ENCODE results near the gene ZNF160.

Gene ZNF160

GRCh38 chr19:53082929-53083328 lies 20.3 kb downstream of the ZNF160 start:
- TF ChIP-seq JUND (IDR thresholded peaks at IDR 0.05; ENCODE audit: low read depth): no peak
- DNase-seq (ENCODE audit: low read depth in 1 of 2, low spot score in 1 of 2): no peak
- in situ Hi-C loops (cut with HindIII; ENCODE audit: low pct_unique_long_range_greater_than_20kb, low sequenced_read_pairs): no loop called here

- in situ Hi-C loops (cut with HindIII; ENCODE audit: low pct_unique_long_range_greater_than_20kb, low sequenced_read_pairs): no loop called here
- no peak for TF ChIP-seq JUND (IDR thresholded peaks at IDR 0.05; ENCODE audit: low read depth)
Observed at GRCh38 chr19:53079313-53079924, 23.8 kb downstream of the ZNF160 start.

DNA sequence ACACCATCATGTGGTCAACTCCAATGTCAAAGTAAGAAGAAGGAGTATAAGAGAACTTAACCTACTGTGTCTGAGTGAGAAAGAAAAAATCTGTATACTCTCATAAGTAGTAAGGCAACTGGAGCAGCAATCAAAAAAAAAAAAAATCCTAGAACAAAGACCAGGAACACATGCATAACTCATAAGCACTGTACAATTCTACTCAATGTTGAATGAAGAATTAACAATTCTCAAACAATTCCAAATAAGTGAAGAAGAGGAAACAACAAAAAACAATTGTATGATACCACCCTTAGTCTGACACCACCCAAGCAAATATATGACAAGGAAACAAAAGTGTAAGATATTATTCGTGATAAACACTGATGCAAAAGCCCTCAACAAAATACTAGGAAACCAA lies 24.6 kb downstream of the ZNF160 start:
- TF ChIP-seq JUND (IDR thresholded peaks at IDR 0.05; ENCODE audit: low read depth): no peak
- in situ Hi-C loops (cut with HindIII; ENCODE audit: low pct_unique_long_range_greater_than_20kb, low sequenced_read_pairs): no loop called here
- DNase-seq (ENCODE audit: low read depth in 1 of 2, low spot score in 1 of 2): no peak

More at GRCh38 chr19:53079313-53079924, 23.8 kb downstream of the ZNF160 start:
- DNase-seq (ENCODE audit: low read depth in 1 of 2, low spot score in 1 of 2): no peak

DNA sequence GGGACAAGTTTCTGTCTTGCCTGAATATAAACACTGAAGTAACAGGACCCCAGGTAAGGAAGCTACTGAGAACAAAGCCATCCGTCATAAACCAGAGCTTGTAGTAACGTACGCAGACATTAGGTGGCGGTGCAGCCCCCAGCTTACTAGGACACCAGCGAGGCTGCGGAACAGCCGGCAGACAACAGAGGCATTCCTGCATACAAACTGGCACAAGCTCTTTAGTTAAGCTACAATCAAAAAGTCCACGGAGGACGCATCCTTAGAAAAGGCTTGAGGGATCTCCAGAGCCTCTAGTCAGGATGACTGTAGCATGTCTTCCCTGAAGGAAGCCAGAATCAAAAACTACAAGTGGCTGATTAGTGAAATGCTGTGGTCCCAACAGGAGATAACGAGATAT lies 26.2 kb downstream of the ZNF160 start:
- in situ Hi-C loops (cut with HindIII; ENCODE audit: low pct_unique_long_range_greater_than_20kb, low sequenced_read_pairs): no loop called here
- no peak for TF ChIP-seq JUND (IDR thresholded peaks at IDR 0.05; ENCODE audit: low read depth)
- peak; percentile 26 to 63 for DNase-seq (ENCODE audit: low read depth in 1 of 2, low spot score in 1 of 2)

DNA sequence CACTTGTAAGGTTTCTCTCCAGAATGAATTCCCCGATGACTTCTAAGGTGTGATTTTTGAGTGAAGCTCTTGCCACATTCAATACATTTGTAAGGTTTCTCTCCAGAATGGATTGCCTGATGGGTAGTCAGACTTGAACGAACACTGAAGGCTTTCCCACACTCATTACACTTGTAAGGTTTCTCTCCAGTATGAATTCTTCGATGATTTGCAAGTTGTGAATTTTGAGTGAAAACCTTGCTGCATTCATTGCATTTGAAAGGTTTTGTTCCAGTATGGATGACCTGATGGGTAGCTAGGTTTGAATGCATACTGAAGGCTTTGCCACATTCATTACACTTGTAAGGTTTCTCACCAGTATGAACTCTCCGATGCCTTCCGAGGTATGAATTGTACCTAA lies 34.4 kb downstream of the ZNF160 start:
- no peak for DNase-seq (ENCODE audit: low read depth in 1 of 2, low spot score in 1 of 2)
- in situ Hi-C loops (cut with HindIII; ENCODE audit: low pct_unique_long_range_greater_than_20kb, low sequenced_read_pairs): no loop called here
- TF ChIP-seq JUND (IDR thresholded peaks at IDR 0.05; ENCODE audit: low read depth): no peak

- TF ChIP-seq JUND (IDR thresholded peaks at IDR 0.05; ENCODE audit: low read depth): no peak
- in situ Hi-C loops (cut with HindIII; ENCODE audit: low pct_unique_long_range_greater_than_20kb, low sequenced_read_pairs): no loop called here
- no peak for DNase-seq (ENCODE audit: low read depth in 1 of 2, low spot score in 1 of 2)
Observed at GRCh38 chr19:53068199-53068598, 35.0 kb downstream of the ZNF160 start.

GRCh38 chr19:53057904-53058580 lies 45.2 kb downstream of the ZNF160 start:
- no peak for TF ChIP-seq JUND (IDR thresholded peaks at IDR 0.05; ENCODE audit: low read depth)
- in situ Hi-C loops (cut with HindIII; ENCODE audit: low pct_unique_long_range_greater_than_20kb, low sequenced_read_pairs): no loop called here
- peak; percentile 13 to 66 for DNase-seq (ENCODE audit: low read depth in 1 of 2, low spot score in 1 of 2)

GRCh38 chr19:53055117-53055516 lies 48.1 kb downstream of the ZNF160 start:
- in situ Hi-C loops (cut with HindIII; ENCODE audit: low pct_unique_long_range_greater_than_20kb, low sequenced_read_pairs): no loop called here
- no peak for TF ChIP-seq JUND (IDR thresholded peaks at IDR 0.05; ENCODE audit: low read depth)

GRCh38 chr19:53047379-53047778 lies 55.8 kb downstream of the ZNF160 start:
- DNase-seq (ENCODE audit: low read depth in 1 of 2, low spot score in 1 of 2): no peak
- in situ Hi-C loops (cut with HindIII; ENCODE audit: low pct_unique_long_range_greater_than_20kb, low sequenced_read_pairs): no loop called here
- no peak for TF ChIP-seq JUND (IDR thresholded peaks at IDR 0.05; ENCODE audit: low read depth)

More at GRCh38 chr19:53055117-53055516, 48.1 kb downstream of the ZNF160 start:
- DNase-seq (ENCODE audit: low read depth in 1 of 2, low spot score in 1 of 2): no peak

DNA sequence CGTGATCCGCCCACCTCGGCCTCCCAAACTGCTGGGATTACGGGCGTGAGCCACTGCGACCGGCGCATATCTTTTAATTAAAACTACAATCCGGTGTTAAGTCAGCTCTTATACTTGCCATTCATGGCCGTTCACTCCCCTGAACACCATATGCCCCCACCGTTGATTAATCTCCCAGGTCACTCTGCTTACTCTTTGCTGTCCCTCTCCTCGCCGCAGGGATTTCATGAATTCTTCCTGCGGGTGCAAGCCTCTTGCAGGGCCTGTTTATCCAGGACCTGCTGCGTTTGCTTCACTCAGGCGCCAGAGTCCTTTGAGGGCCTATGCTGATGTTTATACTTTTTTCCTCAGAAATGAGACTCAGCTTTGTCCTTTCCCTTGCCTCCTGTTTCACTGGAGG lies 57.7 kb downstream of the ZNF160 start:
- in situ Hi-C loops (cut with HindIII; ENCODE audit: low pct_unique_long_range_greater_than_20kb, low sequenced_read_pairs): no loop called here
- no peak for TF ChIP-seq JUND (IDR thresholded peaks at IDR 0.05; ENCODE audit: low read depth)
- peak in 1 of 2 experiments; percentile 64 for DNase-seq (ENCODE audit: low read depth in 1 of 2, low spot score in 1 of 2)

GRCh38 chr19:53041366-53041765 lies 61.9 kb downstream of the ZNF160 start:
- TF ChIP-seq JUND (IDR thresholded peaks at IDR 0.05; ENCODE audit: low read depth): no peak
- DNase-seq (ENCODE audit: low read depth in 1 of 2, low spot score in 1 of 2): no peak
- in situ Hi-C loops (cut with HindIII; ENCODE audit: low pct_unique_long_range_greater_than_20kb, low sequenced_read_pairs): no loop called here

DNA sequence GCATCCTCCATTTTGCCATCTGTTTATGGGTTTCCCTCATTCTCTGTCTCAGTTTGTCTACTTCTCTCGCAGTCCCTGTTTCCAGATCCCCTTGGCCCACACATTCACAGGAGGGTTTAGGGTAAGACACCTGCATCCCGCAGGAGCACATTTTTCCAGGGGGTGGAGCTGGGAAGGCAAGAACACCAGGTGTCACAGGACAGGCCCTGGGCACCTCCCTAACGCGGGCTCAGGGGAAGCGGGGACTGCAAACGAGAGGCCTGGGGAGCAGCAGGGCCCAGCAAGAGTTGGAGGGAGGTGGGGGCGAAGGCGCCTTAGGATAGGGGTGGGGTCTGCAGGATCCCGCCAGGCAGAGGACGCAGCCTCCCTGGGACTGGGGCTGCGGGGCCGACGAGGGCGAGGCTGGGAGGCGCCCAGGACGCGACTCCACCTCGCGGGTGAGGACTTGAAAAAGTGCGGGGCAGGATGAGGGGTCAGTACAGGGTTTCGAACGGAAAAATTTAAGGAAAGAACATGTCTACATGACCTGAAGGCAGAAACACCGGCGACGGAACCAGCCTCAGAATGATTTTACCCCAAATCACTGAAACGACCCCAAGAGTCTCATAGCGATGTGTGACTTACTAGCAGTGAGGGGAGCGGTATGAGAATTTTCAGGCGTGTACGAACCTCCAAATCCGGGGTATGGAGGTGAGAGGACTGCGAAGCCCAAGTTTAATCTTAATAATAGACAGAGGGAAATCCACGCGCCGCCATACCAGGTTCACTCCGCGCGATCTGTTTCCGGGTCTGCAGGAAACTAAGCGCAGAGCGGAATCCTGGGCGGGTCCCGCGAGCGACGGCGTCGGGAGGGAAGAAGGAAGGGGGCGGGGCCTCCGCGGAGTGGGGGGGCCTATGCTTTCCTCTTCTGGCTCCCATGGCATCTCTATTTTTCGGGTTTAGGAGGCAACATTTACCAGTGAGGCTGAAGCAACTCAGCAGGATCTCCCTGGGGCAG lies 65.8 kb downstream of the ZNF160 start:
- TF ChIP-seq JUND (IDR thresholded peaks at IDR 0.05; ENCODE audit: low read depth): no peak
- in situ Hi-C loops (cut with HindIII; ENCODE audit: low pct_unique_long_range_greater_than_20kb, low sequenced_read_pairs): no loop called here
- DNase-seq (ENCODE audit: low read depth in 1 of 2, low spot score in 1 of 2): no peak

Data from T47D (cell line).